Kidney (tissue), 14 donors: ENCODE data around the gene EOLA2. TPM values are rescaled to one million over a fixed set of nuclear protein-coding genes. Genes with fewer than 3 reads are reported as not detected.
"Not testable (repeated sequence)": the region's sequence is repeated elsewhere in the genome, so short reads cannot be mapped to it uniquely, and the experiment has no call there.

Experiments used
- DNase-seq, 5 donors: peaks; one replicate each; pipeline ENCODE4 v3.0.0-alpha.2; 2013 to 2020
- FAIRE-seq: peaks from 2 replicates; lab custom pipeline; 2012; peaks lifted over from hg19 to GRCh38; lab: Jason Lieb, UNC
- H3K27ac ChIP-seq, 2 donors: one replicate each; pipeline ENCODE4 v1.7.0; 2013; ENCODE audit warnings: low read depth in 2 of 2, low read length in 2 of 2, inconsistent platforms in 1 of 2
- H3K27me3 ChIP-seq: one replicate; pipeline ENCODE4 v1.7.1; 2013; ENCODE audit warnings: low read length, inconsistent platforms; ENCODE audit not compliant: control insufficient read depth, insufficient read depth
- H3K36me3 ChIP-seq, 3 donors: one replicate each; pipeline versions ENCODE4 v1.7.0 to v1.7.1; 2013; ENCODE audit warnings: low read length in 3 of 3, control low read depth in 1 of 3, inconsistent platforms in 1 of 3; ENCODE audit not compliant: insufficient read depth in 3 of 3, control insufficient read depth in 2 of 3
- H3K4me1 ChIP-seq, 3 donors: one replicate each; pipeline versions ENCODE4 v1.7.0 to v1.7.1; 2013; ENCODE audit warnings: low read length in 3 of 3, inconsistent platforms in 1 of 3, low read depth in 1 of 3; ENCODE audit not compliant: control insufficient read depth in 2 of 3, insufficient read depth in 2 of 3
- H3K4me3 ChIP-seq, 3 donors: one replicate each; pipeline versions ENCODE4 v1.7.0 to v1.8.1; 2013; ENCODE audit warnings: low read length in 3 of 3, control low read depth in 1 of 3, inconsistent platforms in 1 of 3
- H3K9ac ChIP-seq, 3 donors: one replicate each; pipeline versions ENCODE4 v1.7.0 to v1.7.1; 2013; ENCODE audit warnings: low read length in 3 of 3, control low read depth in 1 of 3, inconsistent platforms in 1 of 3
- H3K9me3 ChIP-seq, 3 donors: one replicate each; pipeline versions ENCODE4 v1.7.0 to v1.7.1; 2013; ENCODE audit warnings: low read length in 3 of 3, control low read depth in 1 of 3, inconsistent platforms in 1 of 3; ENCODE audit not compliant: control insufficient read depth in 2 of 3, insufficient read depth in 1 of 3
- intact Hi-C: fragments of 100-400 bp; cut with DNase I; formaldehyde crosslinking; loops from one replicate; pipeline ENCODE4 v1.11.1; 2022
- polyA plus RNA-seq: library from polyadenylated mRNA; stranded (reverse); fragments of 350-450 nt; fragmentation: Illumina TruSeq; extraction: RNeasy Lipid Tissue Mini Kit (QIAGEN cat#74804); gene quantifications from one replicate; pipeline ENCODE4 v1.2.3, GENCODE V29; 2014; ENCODE audit warnings: low read depth, low replicate concordance; ENCODE audit not compliant: insufficient read depth
- total RNA-seq: library from RNA; stranded (reverse); fragmentation: NEBNext Ultra II Directional; extraction: Animal tissue kit (Norgen Biotek cat#: 25700); gene quantifications from one replicate; pipeline ENCODE4 v1.2.1, GENCODE V29; 2021
- TF ChIP-seq, protein P1 (sequence below): IDR thresholded peaks from 3 replicates; pipeline ENCODE4 v1.5.1; 2012; ENCODE audit warnings: mild to moderate bottlenecking, moderate library complexity, borderline replicate concordance; ENCODE audit not compliant: insufficient read depth; ENCODE audit errors: extremely low read depth
- donor health status: control.
- donor health status: control.
- donor health status: control.
- donor health status: control.
- donor health status: control.
- donor health status: DM: yes; HTN: yes; CAD: no.
- donor health status: Normal renal cell carcinoma (clear cell type).

Gene EOLA2
- total and polyA plus RNA-seq, 2 donors from 2014 or later = 30.3 to 33.7 TPM

DNA sequence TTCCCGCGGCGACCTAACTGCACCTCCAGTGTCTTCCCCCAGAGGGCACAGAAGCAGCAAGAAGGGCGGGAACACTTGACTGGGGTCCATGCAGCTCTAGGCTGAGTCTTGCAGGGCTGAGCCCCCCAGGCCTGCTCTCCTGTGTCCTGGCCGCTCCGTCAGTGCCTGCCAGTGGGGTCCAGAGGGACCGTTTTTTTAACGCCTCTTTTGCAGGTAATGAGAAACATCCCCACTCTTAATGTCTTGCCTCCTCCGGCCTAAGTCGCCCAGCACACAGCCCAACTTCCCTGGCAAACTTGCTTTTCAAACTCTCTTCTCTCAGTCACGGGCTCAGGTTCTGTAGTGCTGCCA, 2.4 kb upstream of the EOLA2 start:
- intact Hi-C loops, H3K9ac ChIP-seq, DNase-seq, H3K27me3 ChIP-seq, H3K9me3 ChIP-seq, H3K36me3 ChIP-seq, FAIRE-seq, H3K4me1 ChIP-seq: not testable (repeated sequence)
- TF ChIP-seq, protein P1, sequence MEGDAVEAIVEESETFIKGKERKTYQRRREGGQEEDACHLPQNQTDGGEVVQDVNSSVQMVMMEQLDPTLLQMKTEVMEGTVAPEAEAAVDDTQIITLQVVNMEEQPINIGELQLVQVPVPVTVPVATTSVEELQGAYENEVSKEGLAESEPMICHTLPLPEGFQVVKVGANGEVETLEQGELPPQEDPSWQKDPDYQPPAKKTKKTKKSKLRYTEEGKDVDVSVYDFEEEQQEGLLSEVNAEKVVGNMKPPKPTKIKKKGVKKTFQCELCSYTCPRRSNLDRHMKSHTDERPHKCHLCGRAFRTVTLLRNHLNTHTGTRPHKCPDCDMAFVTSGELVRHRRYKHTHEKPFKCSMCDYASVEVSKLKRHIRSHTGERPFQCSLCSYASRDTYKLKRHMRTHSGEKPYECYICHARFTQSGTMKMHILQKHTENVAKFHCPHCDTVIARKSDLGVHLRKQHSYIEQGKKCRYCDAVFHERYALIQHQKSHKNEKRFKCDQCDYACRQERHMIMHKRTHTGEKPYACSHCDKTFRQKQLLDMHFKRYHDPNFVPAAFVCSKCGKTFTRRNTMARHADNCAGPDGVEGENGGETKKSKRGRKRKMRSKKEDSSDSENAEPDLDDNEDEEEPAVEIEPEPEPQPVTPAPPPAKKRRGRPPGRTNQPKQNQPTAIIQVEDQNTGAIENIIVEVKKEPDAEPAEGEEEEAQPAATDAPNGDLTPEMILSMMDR = peak; percentile 32
- peak overlapping the region in 2 of 3 donors; percentile 10 to 24 for H3K4me3 ChIP-seq
- peak overlapping the region; percentile 7 to 11 for H3K27ac ChIP-seq

DNA sequence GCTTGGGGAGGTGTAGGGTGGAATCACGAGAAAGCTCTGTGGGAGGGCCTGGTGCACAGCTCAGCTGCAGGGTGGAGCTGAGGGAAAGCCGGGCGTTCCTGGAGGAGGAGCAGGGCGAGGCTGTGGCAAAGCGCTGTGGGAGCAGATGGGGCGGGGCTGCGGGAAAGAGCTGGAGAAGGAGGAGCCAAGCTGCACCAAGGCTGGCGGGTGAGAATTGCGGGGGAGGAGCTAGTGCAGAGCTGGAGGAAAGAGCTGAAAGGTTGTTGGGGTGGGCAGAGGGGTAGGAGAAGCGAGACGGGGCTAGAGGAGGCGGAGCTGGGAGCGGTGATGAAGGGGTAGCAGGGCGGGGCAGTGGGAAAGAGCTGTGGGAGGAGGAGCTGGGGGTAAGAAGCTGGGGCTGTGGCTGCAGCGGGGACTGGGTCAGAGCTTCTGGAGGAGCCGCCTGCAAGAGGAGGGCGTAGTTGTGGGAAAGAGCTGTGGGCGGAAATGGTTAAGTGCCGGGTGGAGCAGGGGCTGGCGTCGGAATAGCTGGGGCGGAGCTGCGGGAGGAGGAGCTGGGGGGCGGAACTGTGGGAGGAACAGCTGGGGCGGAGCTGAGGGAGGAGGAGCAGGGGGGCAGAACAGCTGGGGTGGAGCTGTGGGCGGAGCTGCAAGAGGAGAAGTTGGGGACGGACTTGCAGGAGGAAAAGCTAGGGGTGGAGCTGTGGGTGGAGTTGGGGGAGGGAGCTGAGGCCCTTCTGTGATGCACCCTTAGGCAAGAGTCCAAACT, 1.8 kb upstream of the EOLA2 start:
- Histone ChIP-seq H3K27ac (peak overlapping the region; percentile 94 to 97), H3K36me3 (no peaks in the 10 kb centered on the region), H3K9me3 (no peaks in the 10 kb centered on the region), H3K4me3 (peak overlapping the region; percentile 52 to 57 (median 53)), H3K9ac (peak overlapping the region in 2 of 3 donors; percentile 18 to 19), H3K4me1 (peaks cover 0 to 6% (median 0%) of the 10 kb centered on the region in 3 donors), H3K27me3 (no peaks in the 10 kb centered on the region)
- FAIRE-seq (peak; percentile 97), DNase-seq (peak; percentile 96 to 98 (median 97))
- TF ChIP-seq, protein P1 = no peak
- intact Hi-C loops = no loop called here

DNA sequence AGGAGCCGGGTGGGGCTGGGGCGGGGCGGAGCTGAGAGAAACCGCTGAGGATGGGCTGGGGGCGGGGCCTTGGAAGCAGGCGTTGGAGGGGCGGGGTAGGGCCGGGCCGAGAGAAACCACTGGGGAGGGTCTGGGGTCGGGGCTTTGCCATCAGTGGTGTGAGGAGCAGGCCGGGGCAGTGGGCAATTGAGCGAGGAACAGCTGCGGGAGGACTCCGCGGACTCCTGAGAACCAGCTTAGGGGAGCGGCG, 1.3 kb upstream of the EOLA2 start:
- H3K9me3 ChIP-seq = no peaks in the 10 kb centered on the region
- TF ChIP-seq, protein P1 = no peak
- no peaks in the 10 kb centered on the region for H3K36me3 ChIP-seq
- H3K27me3 ChIP-seq = no peaks in the 10 kb centered on the region
- peak overlapping the region in 2 of 3 donors; percentile 53 to 57 for H3K4me3 ChIP-seq
- DNase-seq (no peak), FAIRE-seq (no peak)
- H3K4me1 ChIP-seq = peaks cover 0 to 6% (median 0%) of the 10 kb centered on the region in 3 donors
- intact Hi-C loops = no loop called here
- peak overlapping the region; percentile 94 to 97 for H3K27ac ChIP-seq
- peak overlapping the region in 1 of 3 donors; percentile 19 for H3K9ac ChIP-seq
